Keratinocyte (primary cell): Measurements from ENCODE around the gene CACNA1B.

ENCODE experiments used
- CTCF ChIP-seq, 3 experiments: IDR thresholded peaks in 1 of 3; conservative IDR thresholded peaks in 1 of 3; optimal IDR thresholded peaks in 1 of 3; 2 replicates in 2 of 3; 3 replicates in 1 of 3; pipeline versions ENCODE3 to v1.5.1; 2011; ENCODE audit warnings: low read length in 3 of 3, mild to moderate bottlenecking in 3 of 3, moderate library complexity in 2 of 3, control low read depth in 1 of 3, inconsistent platforms in 1 of 3; ENCODE audit not compliant: insufficient read depth in 2 of 3; ENCODE audit errors: extremely low read depth in 1 of 3
- EZH2 ChIP-seq: IDR thresholded peaks from one replicate; pipeline ENCODE4 v1.6.1; 2012; ENCODE audit warnings: inconsistent platforms, mild to moderate bottlenecking, low read length, moderate library complexity

GRCh38 chr9:137913132-137913531, 35.5 kb downstream of the CACNA1B start:
- TF ChIP-seq CTCF (optimal IDR thresholded peaks at IDR 0.05 in 1 of 3, IDR thresholded peaks at IDR 0.05 in 1 of 3, conservative IDR thresholded peaks at IDR 0.05 in 1 of 3; ENCODE audit: extremely low read depth in 1 of 3, insufficient read depth in 2 of 3, low read length in 3 of 3) (no peak), EZH2 (no peak)
